T-helper 1 cell treated with Interleukin-12 subunit alpha and Interleukin-12 subunit beta and Interleukin-4 antibody, amounts not matched to agents 30 ng/mL and 1 ng/mL, for 36 hours (primary cell): ENCODE results near the gene CIB2. TPM values are rescaled to one million over a fixed set of nuclear protein-coding genes. Genes with fewer than 3 reads are reported as not detected.

Source experiments
- intact Hi-C: fragments of 100-400 bp; cut with micrococcal nuclease; formaldehyde crosslinking; loops from one replicate; pipeline ENCODE4 v1.15.1; 2024
- total RNA-seq: library from RNA; stranded (reverse); gene quantifications from 2 replicates; pipeline ENCODE4 v1.2.3, GENCODE V29; 2022

The CIB2 gene
- total RNA-seq, 1 donor from 2014 or later = 1.9 TPM

GRCh38 chr15:78149805-78150751, 18.8 kb upstream of the CIB2 start:
- intact Hi-C loops = loop anchor here (1.0 to 2.0 kb wide), 8 partner anchors 17 to 391 kb away; partner anchors contain the start of genes CIB2, IREB2, PSMA4 and SKIC8

GRCh38 chr15:78149068-78149804, 18.0 kb upstream of the CIB2 start, which contains the start of gene IDH3A:
IDH3A (plus strand) TSS chr15:78149362; CDS start chr15:78149404, 42 bp downstream.
- intact Hi-C loops = loop anchor here (1.0 to 2.0 kb wide), 8 partner anchors 18 to 392 kb away; partner anchors contain the start of genes CIB2, IREB2, PSMA4 and SKIC8

GRCh38 chr15:78148392-78149067, 17.3 kb upstream of the CIB2 start:
- intact Hi-C loops = loop anchor here (1.0 to 2.0 kb wide), 9 partner anchors 8 to 392 kb away; partner anchors contain the start of genes CIB2, IREB2, PSMA4 and SKIC8

- intact Hi-C loops = no loop called here
Measured at GRCh38 chr15:78147566-78147965, 16.3 kb upstream of the CIB2 start.

- intact Hi-C loops = no loop called here
Measured at GRCh38 chr15:78146425-78147154, 15.3 kb upstream of the CIB2 start.

GRCh38 chr15:78142332-78142731, 11.1 kb upstream of the CIB2 start:
- intact Hi-C loops = no loop called here

GRCh38 chr15:78140292-78140691, 9.0 kb upstream of the CIB2 start:
- intact Hi-C loops = loop anchor here (1.0 kb wide), 1 partner anchor 8 kb away; no protein-coding TSS in a partner anchor

GRCh38 chr15:78139578-78139977, 8.3 kb upstream of the CIB2 start:
- intact Hi-C loops = no loop called here

GRCh38 chr15:78133801-78134200, 2.6 kb upstream of the CIB2 start:
- intact Hi-C loops = no loop called here

GRCh38 chr15:78130466-78131294, 565 bp downstream of the CIB2 start:
- intact Hi-C loops = loop anchor here (1.0 kb wide), 6 partner anchors 17 to 169 kb away; partner anchors contain the start of genes IDH3A and SKIC8

- intact Hi-C loops = no loop called here
Measured at GRCh38 chr15:78129751-78130287, 1.4 kb downstream of the CIB2 start.

- intact Hi-C loops = no loop called here
Measured at GRCh38 chr15:78129077-78129750, 2.0 kb downstream of the CIB2 start.

- intact Hi-C loops = no loop called here
Measured at GRCh38 chr15:78127882-78128281, 3.4 kb downstream of the CIB2 start.

GRCh38 chr15:78125267-78125666, 6.0 kb downstream of the CIB2 start:
- intact Hi-C loops = no loop called here

GRCh38 chr15:78120523-78120922, 10.7 kb downstream of the CIB2 start:
- intact Hi-C loops = no loop called here

- intact Hi-C loops = loop anchor here (2.0 kb wide), 1 partner anchor 596 kb away; no protein-coding TSS in a partner anchor
Measured at GRCh38 chr15:78112551-78112950, 18.7 kb downstream of the CIB2 start.

- intact Hi-C loops = loop anchor here (2.0 kb wide), 1 partner anchor 597 kb away; no protein-coding TSS in a partner anchor
Measured at GRCh38 chr15:78111788-78112187, 19.5 kb downstream of the CIB2 start.

GRCh38 chr15:78110916-78111475, 20.2 kb downstream of the CIB2 start:
- intact Hi-C loops = no loop called here
